ENCODE data around the gene ETFDH. TPM values are rescaled to one million over a fixed set of nuclear protein-coding genes. Genes with fewer than 3 reads are reported as not detected.
"Not testable (repeated sequence)": the region's sequence is repeated elsewhere in the genome, so short reads cannot be mapped to it uniquely, and the experiment has no call there.

ETFDH gene
- total RNA-seq, 2 donors from 2014 or later = 96.6 to 156 TPM

DNA sequence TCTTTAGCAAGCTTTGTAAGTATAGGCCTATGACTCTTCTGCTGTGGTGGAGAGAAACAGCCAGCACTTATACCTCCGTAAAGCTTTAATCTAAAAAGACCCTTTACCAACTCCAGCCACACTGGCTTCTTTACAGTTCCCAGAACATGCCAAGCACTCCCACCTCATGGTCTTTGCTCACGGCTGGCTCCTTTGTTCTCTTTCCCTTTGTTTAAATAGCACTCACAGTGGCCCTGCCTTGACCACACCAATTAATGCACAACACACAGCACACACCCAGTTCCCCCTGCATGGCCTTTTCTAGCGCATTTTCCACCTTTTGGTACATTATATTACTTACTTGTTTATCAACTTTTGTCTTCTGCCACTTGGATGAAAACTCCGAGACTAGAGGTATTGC, 32.2 kb downstream of the ETFDH start:
- H3K36me3 ChIP-seq = peaks cover 74% of the 10 kb centered on the region
- no peak for DNase-seq (ENCODE audit: low spot score)

DNA sequence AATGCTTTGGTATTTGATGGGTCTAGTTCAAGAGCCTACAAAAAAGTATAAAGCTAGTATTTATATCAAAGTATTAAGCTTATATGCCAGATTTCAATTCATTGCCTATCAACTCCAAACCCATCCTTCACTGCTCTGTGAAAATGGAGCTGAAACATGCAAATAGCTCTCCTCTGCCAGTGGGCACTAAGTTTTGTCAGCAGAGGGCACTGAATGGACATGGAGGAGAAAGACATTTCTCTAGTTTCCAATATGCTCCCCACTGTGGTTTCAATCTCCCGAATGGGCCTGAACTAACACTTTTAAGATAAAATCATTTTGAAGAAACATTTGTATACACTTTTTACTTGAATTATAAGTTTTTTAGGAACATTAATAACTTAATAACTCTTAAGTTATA, 38.7 kb downstream of the ETFDH start:
- Histone ChIP-seq H3K4me1 (no peaks in the 10 kb centered on the region), H3K36me3 (peaks cover 74% of the 10 kb centered on the region), H3K27ac (no peak overlapping the region), H3K4me3 (no peak overlapping the region), H3K27me3 (no peaks in the 10 kb centered on the region), H3K9me3 (no peaks in the 10 kb centered on the region)
- DNase-seq (ENCODE audit: low spot score) = no peak
- TF ChIP-seq, protein P1, sequence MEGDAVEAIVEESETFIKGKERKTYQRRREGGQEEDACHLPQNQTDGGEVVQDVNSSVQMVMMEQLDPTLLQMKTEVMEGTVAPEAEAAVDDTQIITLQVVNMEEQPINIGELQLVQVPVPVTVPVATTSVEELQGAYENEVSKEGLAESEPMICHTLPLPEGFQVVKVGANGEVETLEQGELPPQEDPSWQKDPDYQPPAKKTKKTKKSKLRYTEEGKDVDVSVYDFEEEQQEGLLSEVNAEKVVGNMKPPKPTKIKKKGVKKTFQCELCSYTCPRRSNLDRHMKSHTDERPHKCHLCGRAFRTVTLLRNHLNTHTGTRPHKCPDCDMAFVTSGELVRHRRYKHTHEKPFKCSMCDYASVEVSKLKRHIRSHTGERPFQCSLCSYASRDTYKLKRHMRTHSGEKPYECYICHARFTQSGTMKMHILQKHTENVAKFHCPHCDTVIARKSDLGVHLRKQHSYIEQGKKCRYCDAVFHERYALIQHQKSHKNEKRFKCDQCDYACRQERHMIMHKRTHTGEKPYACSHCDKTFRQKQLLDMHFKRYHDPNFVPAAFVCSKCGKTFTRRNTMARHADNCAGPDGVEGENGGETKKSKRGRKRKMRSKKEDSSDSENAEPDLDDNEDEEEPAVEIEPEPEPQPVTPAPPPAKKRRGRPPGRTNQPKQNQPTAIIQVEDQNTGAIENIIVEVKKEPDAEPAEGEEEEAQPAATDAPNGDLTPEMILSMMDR (IDR thresholded peaks at IDR 0.05) = peak in 1 of 2 donors; percentile 27

More for the DNA sequence above, 32.2 kb downstream of the ETFDH start:
- H3K27ac ChIP-seq = no peak overlapping the region
- no peaks in the 10 kb centered on the region for H3K4me1 ChIP-seq
- TF ChIP-seq, protein P1 (IDR thresholded peaks at IDR 0.05) = no peak
- no peaks in the 10 kb centered on the region for H3K27me3 ChIP-seq
- no peak overlapping the region for H3K4me3 ChIP-seq
- no peaks in the 10 kb centered on the region for H3K9me3 ChIP-seq

DNA sequence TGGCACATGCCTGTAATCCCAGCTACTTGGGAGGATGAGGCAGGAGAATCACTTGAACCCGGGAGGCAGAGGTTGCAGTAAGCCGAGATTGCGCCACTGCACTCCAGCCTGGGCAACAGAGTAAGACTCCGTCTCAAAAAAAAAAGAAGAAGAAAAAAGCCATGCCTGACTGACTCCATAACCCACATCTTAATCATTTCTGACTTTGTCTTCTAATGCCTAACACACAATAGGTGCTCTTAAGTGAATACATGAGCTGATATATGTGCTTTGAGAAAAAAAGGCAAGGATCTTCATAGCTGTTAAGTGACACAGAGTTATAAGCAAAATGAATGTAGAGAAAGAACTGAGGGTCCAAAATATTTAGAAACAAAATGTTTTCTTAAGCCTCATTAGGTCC, 40.5 kb downstream of the ETFDH start:
- H3K4me1 ChIP-seq; H3K27ac ChIP-seq; DNase-seq (ENCODE audit: low spot score); H3K27me3 ChIP-seq; H3K4me3 ChIP-seq; H3K9me3 ChIP-seq: not testable (repeated sequence)
- peaks cover 75% of the 10 kb centered on the region for H3K36me3 ChIP-seq

DNA sequence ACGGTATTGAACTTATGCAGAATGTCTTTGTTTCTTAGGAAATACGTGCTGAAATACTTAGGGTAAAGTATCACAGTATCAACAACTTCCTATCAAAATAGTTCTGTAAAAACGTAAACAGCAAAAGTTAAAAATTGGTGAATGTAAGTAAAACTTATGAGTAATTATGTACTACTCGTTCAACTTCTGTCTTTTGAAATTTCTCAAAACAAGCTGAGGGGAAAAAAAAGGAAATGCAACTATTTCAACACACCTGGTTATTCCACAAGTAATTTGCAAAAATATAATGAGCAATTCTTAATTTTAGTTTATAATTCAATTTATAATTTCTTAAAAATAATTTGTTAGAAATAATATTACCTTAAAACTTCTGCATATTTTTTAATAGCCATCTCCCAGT, 42.8 kb downstream of the ETFDH start:
- no peaks in the 10 kb centered on the region for H3K27me3 ChIP-seq
- H3K36me3 ChIP-seq = peaks cover 74% of the 10 kb centered on the region
- TF ChIP-seq, protein P1 (IDR thresholded peaks at IDR 0.05) = no peak
- DNase-seq (ENCODE audit: low spot score) = no peak
- H3K27ac ChIP-seq = no peak overlapping the region
- H3K4me1 ChIP-seq = no peaks in the 10 kb centered on the region
- no peaks in the 10 kb centered on the region for H3K9me3 ChIP-seq
- H3K4me3 ChIP-seq = no peak overlapping the region

DNA sequence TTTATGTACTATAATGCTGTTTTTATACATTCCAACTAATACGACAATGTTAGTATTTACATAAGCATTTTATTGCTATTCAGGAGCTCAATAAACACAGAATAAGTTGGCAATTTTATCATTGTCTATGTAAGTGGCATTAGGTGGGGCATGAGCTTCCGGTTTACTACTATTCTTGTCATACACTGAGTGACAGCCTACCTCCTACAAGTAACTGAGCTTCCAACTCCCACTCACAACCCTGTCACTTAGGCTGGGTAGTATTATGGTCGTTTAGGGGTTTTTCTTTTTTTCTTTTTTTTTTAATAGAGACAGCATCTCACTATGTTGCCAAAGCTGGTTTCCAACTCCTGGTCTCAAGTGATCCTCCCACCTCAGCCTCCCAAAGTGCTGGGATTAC, 43.7 kb downstream of the ETFDH start:
- Histone ChIP-seq H3K4me1 (no peaks in the 10 kb centered on the region), H3K36me3 (peaks cover 67% of the 10 kb centered on the region), H3K27me3 (no peaks in the 10 kb centered on the region), H3K9me3 (no peaks in the 10 kb centered on the region), H3K27ac (no peak overlapping the region), H3K4me3 (no peak overlapping the region)
- TF ChIP-seq, protein P1 (IDR thresholded peaks at IDR 0.05) = no peak
- no peak for DNase-seq (ENCODE audit: low spot score)

DNA sequence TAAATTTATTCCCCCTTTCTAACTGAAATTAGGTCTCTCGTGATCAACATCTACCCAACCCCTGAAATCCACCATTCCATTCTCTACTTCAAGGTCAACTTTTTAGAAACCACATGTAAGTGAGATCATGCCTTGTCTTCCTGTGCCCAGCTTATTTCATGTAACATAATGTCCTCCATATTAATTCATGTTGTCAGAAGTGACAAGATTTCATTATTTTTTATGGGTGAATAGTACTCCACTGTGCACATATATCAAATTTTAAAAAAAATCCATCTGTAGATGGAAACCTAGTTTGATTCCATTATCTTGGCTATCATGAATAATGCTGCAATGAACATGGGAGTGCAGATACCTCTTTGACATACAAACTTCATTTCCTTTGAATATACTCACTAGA, 49.6 kb downstream of the ETFDH start:
- TF ChIP-seq, protein P1 (IDR thresholded peaks at IDR 0.05) = no peak
- no peak for DNase-seq (ENCODE audit: low spot score)
- no peak overlapping the region for H3K4me3 ChIP-seq
- peaks cover 0 to 18% of the 10 kb centered on the region in 2 donors for H3K4me1 ChIP-seq
- no peaks in the 10 kb centered on the region for H3K9me3 ChIP-seq
- peaks cover 33% of the 10 kb centered on the region for H3K36me3 ChIP-seq
- H3K27me3 ChIP-seq = no peaks in the 10 kb centered on the region
- H3K27ac ChIP-seq = no peak overlapping the region
